Body of pancreas (tissue), 4 donors: ENCODE measurements around the gene BRPF3.

Experiments
- POLR2A ChIP-seq, 3 donors: fragments of 450-650 bp; IDR thresholded peaks; one replicate each; pipeline ENCODE4 v1.6.1; 2016; ENCODE audit warnings: antibody characterized with exemption in 3 of 3, mild to moderate bottlenecking in 2 of 3
- TF ChIP-seq, protein P1 (sequence below), 7 experiments: fragments of 450-650 bp in 4 of 7; fragments of 200-600 bp in 3 of 7; sonication (generic) in 3 of 7; IDR thresholded peaks; one replicate each; pipeline ENCODE4 v1.5.1; 2016 to 2019; ENCODE audit warnings: antibody characterized with exemption in 7 of 7

DNA sequence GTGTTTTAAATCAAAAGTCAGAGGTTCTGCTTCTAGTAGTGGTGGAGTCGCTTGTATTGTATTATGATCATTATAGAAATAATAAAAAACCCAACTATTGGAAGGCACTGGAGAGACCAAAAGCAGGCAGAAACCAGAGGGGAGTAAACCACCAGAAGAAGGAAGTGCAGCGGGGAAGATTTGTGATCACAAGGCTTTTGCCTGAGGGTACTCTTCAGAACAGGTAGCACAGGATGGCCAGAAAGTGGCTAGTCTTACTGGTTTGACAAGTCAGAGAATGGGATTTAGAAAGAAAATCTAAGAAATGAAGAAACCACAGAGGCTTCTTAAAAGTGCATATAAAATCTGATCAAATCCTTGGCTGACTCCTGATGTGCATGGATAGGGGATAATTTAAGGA lies 42.3 kb upstream of the BRPF3 start:
- TF ChIP-seq, protein P1, sequence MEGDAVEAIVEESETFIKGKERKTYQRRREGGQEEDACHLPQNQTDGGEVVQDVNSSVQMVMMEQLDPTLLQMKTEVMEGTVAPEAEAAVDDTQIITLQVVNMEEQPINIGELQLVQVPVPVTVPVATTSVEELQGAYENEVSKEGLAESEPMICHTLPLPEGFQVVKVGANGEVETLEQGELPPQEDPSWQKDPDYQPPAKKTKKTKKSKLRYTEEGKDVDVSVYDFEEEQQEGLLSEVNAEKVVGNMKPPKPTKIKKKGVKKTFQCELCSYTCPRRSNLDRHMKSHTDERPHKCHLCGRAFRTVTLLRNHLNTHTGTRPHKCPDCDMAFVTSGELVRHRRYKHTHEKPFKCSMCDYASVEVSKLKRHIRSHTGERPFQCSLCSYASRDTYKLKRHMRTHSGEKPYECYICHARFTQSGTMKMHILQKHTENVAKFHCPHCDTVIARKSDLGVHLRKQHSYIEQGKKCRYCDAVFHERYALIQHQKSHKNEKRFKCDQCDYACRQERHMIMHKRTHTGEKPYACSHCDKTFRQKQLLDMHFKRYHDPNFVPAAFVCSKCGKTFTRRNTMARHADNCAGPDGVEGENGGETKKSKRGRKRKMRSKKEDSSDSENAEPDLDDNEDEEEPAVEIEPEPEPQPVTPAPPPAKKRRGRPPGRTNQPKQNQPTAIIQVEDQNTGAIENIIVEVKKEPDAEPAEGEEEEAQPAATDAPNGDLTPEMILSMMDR (IDR thresholded peaks at IDR 0.05) = no peak
- no peak for TF ChIP-seq POLR2A (IDR thresholded peaks at IDR 0.05)
